SK-N-SH treated with all-trans-retinoic acid at 6 μM for 48 hours (cell line): Measurements from ENCODE around the gene SNX17.

Experiments used
- ATAC-seq: fragments of 200-7000 bp; cut with Tn5 transposase; 3 replicates; pipeline ENCODE4 v1.9.1; 2020; ENCODE audit warnings: mild to moderate bottlenecking, moderate library complexity
- ARNTL ChIP-seq: fragments of 450-650 bp; formaldehyde crosslinking; IDR thresholded peaks from 2 replicates; pipeline ENCODE4 v1.5.0; 2020; ENCODE audit warnings: low read depth, mild to moderate bottlenecking, moderate library complexity, borderline replicate concordance
- BACH2 ChIP-seq: fragments of 250-450 bp; sonication (Bioruptor Pico); IDR thresholded peaks from 2 replicates; pipeline ENCODE4 v1.9.0; 2021; ENCODE audit warnings: mild to moderate bottlenecking, borderline replicate concordance
- CREB5 ChIP-seq: fragments of 250-450 bp; sonication (Bioruptor Pico); IDR thresholded peaks from 2 replicates; pipeline ENCODE4 v1.5.1; 2020; ENCODE audit warnings: low read depth, mild to moderate bottlenecking, moderate library complexity
- CSDC2 ChIP-seq: fragments of 250-450 bp; sonication (Bioruptor Pico); IDR thresholded peaks from 2 replicates; pipeline ENCODE4 v1.5.0; 2020; ENCODE audit warnings: mild to moderate bottlenecking, moderate library complexity
- CSRNP3 ChIP-seq: fragments of 250-450 bp; sonication (Bioruptor Pico); IDR thresholded peaks from 2 replicates; pipeline ENCODE4 v1.5.1; 2021; ENCODE audit warnings: mild to moderate bottlenecking, moderate library complexity
- ESRRG ChIP-seq: fragments of 250-450 bp; sonication (Bioruptor Pico); IDR thresholded peaks from 2 replicates; pipeline ENCODE4 v1.6.1; 2021; ENCODE audit warnings: mild to moderate bottlenecking
- GLIS3 ChIP-seq: fragments of 250-450 bp; sonication (Bioruptor Pico); IDR thresholded peaks from 2 replicates; pipeline ENCODE4 v1.5.0; 2020; ENCODE audit warnings: mild to moderate bottlenecking, moderate library complexity
- ISL1 ChIP-seq: fragments of 250-450 bp; sonication (Bioruptor Pico); IDR thresholded peaks from 2 replicates; pipeline ENCODE4 v2.1.2; 2022; ENCODE audit warnings: mild to moderate bottlenecking, moderate library complexity
- OSR1 ChIP-seq: fragments of 250-450 bp; sonication (Bioruptor Pico); IDR thresholded peaks from 2 replicates; pipeline ENCODE4 v1.8.0; 2022; ENCODE audit warnings: moderate library complexity, mild to moderate bottlenecking, inconsistent platforms
- PATZ1 ChIP-seq: fragments of 250-450 bp; sonication (Bioruptor Pico); IDR thresholded peaks from 2 replicates; pipeline ENCODE4 v1.8.0; 2020; ENCODE audit warnings: mild to moderate bottlenecking, moderate library complexity, borderline replicate concordance
- PPARA ChIP-seq: fragments of 250-450 bp; sonication (Bioruptor Pico); IDR thresholded peaks from 2 replicates; pipeline ENCODE4 v1.5.0; 2020; ENCODE audit warnings: mild to moderate bottlenecking, borderline replicate concordance
- RARB ChIP-seq: fragments of 250-450 bp; sonication (Bioruptor Pico); IDR thresholded peaks from 2 replicates; pipeline ENCODE4 v1.8.0; 2021; ENCODE audit warnings: mild to moderate bottlenecking, moderate library complexity
- SNAI2 ChIP-seq: fragments of 250-450 bp; sonication (Bioruptor Pico); IDR thresholded peaks from 2 replicates; pipeline ENCODE4 v1.5.0; 2020; ENCODE audit warnings: mild to moderate bottlenecking, moderate library complexity
- TCF4 ChIP-seq: fragments of 250-450 bp; sonication (Bioruptor Pico); IDR thresholded peaks from 2 replicates; pipeline ENCODE4 v1.8.0; 2021; ENCODE audit warnings: mild to moderate bottlenecking, moderate library complexity, borderline replicate concordance
- TOX ChIP-seq: fragments of 250-450 bp; sonication (Bioruptor Pico); IDR thresholded peaks from 2 replicates; pipeline ENCODE4 v1.8.0; 2021; ENCODE audit warnings: mild to moderate bottlenecking, moderate library complexity, borderline replicate concordance
- ZFP3 ChIP-seq: fragments of 250-450 bp; sonication (Bioruptor Pico); IDR thresholded peaks from 2 replicates; pipeline ENCODE4 v1.5.0; 2020; ENCODE audit warnings: mild to moderate bottlenecking, moderate library complexity
- ZFP30 ChIP-seq: fragments of 450-650 bp; formaldehyde crosslinking; IDR thresholded peaks from 2 replicates; pipeline ENCODE4 v1.5.0; 2022; ENCODE audit warnings: mild to moderate bottlenecking, moderate library complexity
- ZNF565 ChIP-seq: fragments of 450-650 bp; formaldehyde crosslinking; conservative IDR thresholded peaks from 2 replicates; pipeline ENCODE4 v1.5.0; 2020; ENCODE audit warnings: low read depth, mild to moderate bottlenecking, moderate library complexity
- ZNF70 ChIP-seq: fragments of 450-650 bp; formaldehyde crosslinking; IDR thresholded peaks from 2 replicates; pipeline ENCODE4 v1.5.0; 2020; ENCODE audit warnings: mild to moderate bottlenecking, moderate library complexity
- TF ChIP-seq, protein P1 (sequence below): fragments of 250-450 bp; sonication (Bioruptor Pico); IDR thresholded peaks from 2 replicates; pipeline ENCODE4 v1.5.0; 2020; ENCODE audit warnings: mild to moderate bottlenecking, moderate library complexity
- TF ChIP-seq, protein P2 (sequence below): fragments of 250-450 bp; sonication (Bioruptor Pico); IDR thresholded peaks from 2 replicates; pipeline ENCODE4 v1.8.0; 2021; ENCODE audit warnings: low read depth, mild to moderate bottlenecking, moderate library complexity, borderline replicate concordance

The SNX17 gene

GRCh38 chr2:27350106-27350693 lies 20.2 kb upstream of the SNX17 start:
- TF ChIP-seq ZNF70 (CRISPR knock-in tag), result no peak
- TF ChIP-seq CSDC2 (CRISPR knock-in tag), result no peak
- TF ChIP-seq ZFP30, result no peak
- no peak for TF ChIP-seq CREB5
- TF ChIP-seq ZFP3 (CRISPR knock-in tag), result no peak
- TF ChIP-seq GLIS3, result no peak
- TF ChIP-seq CSRNP3 (CRISPR knock-in tag), result no peak
- no peak for TF ChIP-seq OSR1
- no peak for TF ChIP-seq ISL1 (CRISPR knock-in tag)
- TF ChIP-seq, protein P1, sequence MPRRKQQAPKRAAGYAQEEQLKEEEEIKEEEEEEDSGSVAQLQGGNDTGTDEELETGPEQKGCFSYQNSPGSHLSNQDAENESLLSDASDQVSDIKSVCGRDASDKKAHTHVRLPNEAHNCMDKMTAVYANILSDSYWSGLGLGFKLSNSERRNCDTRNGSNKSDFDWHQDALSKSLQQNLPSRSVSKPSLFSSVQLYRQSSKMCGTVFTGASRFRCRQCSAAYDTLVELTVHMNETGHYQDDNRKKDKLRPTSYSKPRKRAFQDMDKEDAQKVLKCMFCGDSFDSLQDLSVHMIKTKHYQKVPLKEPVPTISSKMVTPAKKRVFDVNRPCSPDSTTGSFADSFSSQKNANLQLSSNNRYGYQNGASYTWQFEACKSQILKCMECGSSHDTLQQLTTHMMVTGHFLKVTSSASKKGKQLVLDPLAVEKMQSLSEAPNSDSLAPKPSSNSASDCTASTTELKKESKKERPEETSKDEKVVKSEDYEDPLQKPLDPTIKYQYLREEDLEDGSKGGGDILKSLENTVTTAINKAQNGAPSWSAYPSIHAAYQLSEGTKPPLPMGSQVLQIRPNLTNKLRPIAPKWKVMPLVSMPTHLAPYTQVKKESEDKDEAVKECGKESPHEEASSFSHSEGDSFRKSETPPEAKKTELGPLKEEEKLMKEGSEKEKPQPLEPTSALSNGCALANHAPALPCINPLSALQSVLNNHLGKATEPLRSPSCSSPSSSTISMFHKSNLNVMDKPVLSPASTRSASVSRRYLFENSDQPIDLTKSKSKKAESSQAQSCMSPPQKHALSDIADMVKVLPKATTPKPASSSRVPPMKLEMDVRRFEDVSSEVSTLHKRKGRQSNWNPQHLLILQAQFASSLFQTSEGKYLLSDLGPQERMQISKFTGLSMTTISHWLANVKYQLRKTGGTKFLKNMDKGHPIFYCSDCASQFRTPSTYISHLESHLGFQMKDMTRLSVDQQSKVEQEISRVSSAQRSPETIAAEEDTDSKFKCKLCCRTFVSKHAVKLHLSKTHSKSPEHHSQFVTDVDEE, result no peak
- no peak for TF ChIP-seq TCF4 (CRISPR knock-in tag)
- TF ChIP-seq SNAI2, result no peak
- TF ChIP-seq PPARA, result no peak
- no peak for TF ChIP-seq ZNF565 (CRISPR knock-in tag)
- TF ChIP-seq, protein P2, sequence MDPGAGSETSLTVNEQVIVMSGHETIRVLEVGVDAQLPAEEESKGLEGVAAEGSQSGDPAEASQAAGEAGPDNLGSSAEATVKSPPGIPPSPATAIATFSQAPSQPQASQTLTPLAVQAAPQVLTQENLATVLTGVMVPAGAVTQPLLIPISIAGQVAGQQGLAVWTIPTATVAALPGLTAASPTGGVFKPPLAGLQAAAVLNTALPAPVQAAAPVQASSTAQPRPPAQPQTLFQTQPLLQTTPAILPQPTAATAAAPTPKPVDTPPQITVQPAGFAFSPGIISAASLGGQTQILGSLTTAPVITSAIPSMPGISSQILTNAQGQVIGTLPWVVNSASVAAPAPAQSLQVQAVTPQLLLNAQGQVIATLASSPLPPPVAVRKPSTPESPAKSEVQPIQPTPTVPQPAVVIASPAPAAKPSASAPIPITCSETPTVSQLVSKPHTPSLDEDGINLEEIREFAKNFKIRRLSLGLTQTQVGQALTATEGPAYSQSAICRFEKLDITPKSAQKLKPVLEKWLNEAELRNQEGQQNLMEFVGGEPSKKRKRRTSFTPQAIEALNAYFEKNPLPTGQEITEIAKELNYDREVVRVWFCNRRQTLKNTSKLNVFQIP (CRISPR knock-in tag), result no peak
- TF ChIP-seq PATZ1, result no peak
- TF ChIP-seq TOX (CRISPR knock-in tag), result no peak
- TF ChIP-seq ESRRG (CRISPR knock-in tag), result no peak
- ATAC-seq, result no peak

GRCh38 chr2:27351802-27352598 lies 18.4 kb upstream of the SNX17 start:
- ATAC-seq, result no peak
- TF ChIP-seq ISL1 (CRISPR knock-in tag) (no peak), CREB5 (no peak), ESRRG (CRISPR knock-in tag) (no peak), CSRNP3 (CRISPR knock-in tag) (no peak), CSDC2 (CRISPR knock-in tag) (no peak), BACH2 (CRISPR knock-in tag) (no peak), ZNF70 (CRISPR knock-in tag) (no peak), PATZ1 (no peak), ZNF565 (CRISPR knock-in tag) (no peak), ARNTL (CRISPR knock-in tag) (no peak), RARB (CRISPR knock-in tag) (no peak)
- TF ChIP-seq, protein P1, result no peak
